Skeletal muscle satellite cell (primary cell): ENCODE measurements around the gene CES1.
"Not testable (repeated sequence)": the region's sequence is repeated elsewhere in the genome, so short reads cannot be mapped to it uniquely, and the experiment has no call there.

Source experiments
- H3K27me3 ChIP-seq: 2 replicates; pipeline ENCODE4 v1.7.0; 2013; ENCODE audit warnings: low read length; ENCODE audit not compliant: control insufficient read depth, insufficient read depth
- H3K36me3 ChIP-seq: 2 replicates; pipeline ENCODE4 v1.7.0; 2013; ENCODE audit warnings: mild to moderate bottlenecking, control low read depth, low read length; ENCODE audit not compliant: insufficient read depth
- H3K4me1 ChIP-seq: 2 replicates; pipeline ENCODE4 v1.7.0; 2013; ENCODE audit warnings: low read length; ENCODE audit not compliant: control insufficient read depth, insufficient read depth
- H3K4me2 ChIP-seq: 2 replicates; pipeline ENCODE4 v1.7.0; 2013; ENCODE audit warnings: mild to moderate bottlenecking, low read length
- H3K4me3 ChIP-seq: 2 replicates; pipeline ENCODE4 v1.7.0; 2013; ENCODE audit warnings: low read length
- H3K9ac ChIP-seq: 2 replicates; pipeline ENCODE4 v1.7.0; 2013; ENCODE audit warnings: mild to moderate bottlenecking, low read depth, low read length, moderate library complexity
- H3K9me3 ChIP-seq: replicated peaks from 2 replicates; pipeline ENCODE4 v1.7.0; 2013; ENCODE audit warnings: mild to moderate bottlenecking, control low read depth, low read length

The CES1 gene

GRCh38 chr16:55812951-55813350 lies 19.9 kb downstream of the CES1 start:
- Histone ChIP-seq H3K27me3 (no peaks in the 10 kb centered on the region), H3K4me1 (no peaks in the 10 kb centered on the region), H3K36me3 (no peaks in the 10 kb centered on the region), H3K4me3 (no peak overlapping the region), H3K4me2 (no peak overlapping the region), H3K9ac (no peak overlapping the region), H3K9me3 (no peaks in the 10 kb centered on the region)

- H3K36me3 ChIP-seq: no peaks in the 10 kb centered on the region
- no peak overlapping the region for H3K4me2 ChIP-seq
- H3K9ac ChIP-seq: no peak overlapping the region
- H3K9me3 ChIP-seq: no peaks in the 10 kb centered on the region
- no peaks in the 10 kb centered on the region for H3K4me1 ChIP-seq
- H3K4me3 ChIP-seq: no peak overlapping the region
- H3K27me3 ChIP-seq: no peaks in the 10 kb centered on the region
These were observed 21.1 kb downstream of the CES1 start for GRCh38 chr16:55811811-55812210.

- no peaks in the 10 kb centered on the region for H3K36me3 ChIP-seq
- H3K9ac ChIP-seq: no peak overlapping the region
- H3K4me2 ChIP-seq: no peak overlapping the region
- no peak overlapping the region for H3K4me3 ChIP-seq
- H3K27me3 ChIP-seq: no peaks in the 10 kb centered on the region
- H3K9me3 ChIP-seq: no peaks in the 10 kb centered on the region
- no peaks in the 10 kb centered on the region for H3K4me1 ChIP-seq
These were observed 22.4 kb downstream of the CES1 start for GRCh38 chr16:55810451-55810961.

- Histone ChIP-seq H3K4me3 (no peak overlapping the region), H3K4me1 (no peaks in the 10 kb centered on the region), H3K36me3 (no peaks in the 10 kb centered on the region), H3K27me3 (no peaks in the 10 kb centered on the region), H3K9me3 (no peaks in the 10 kb centered on the region), H3K4me2 (no peak overlapping the region), H3K9ac (no peak overlapping the region)
These were observed 23.0 kb downstream of the CES1 start for GRCh38 chr16:55809851-55810250.

GRCh38 chr16:55809386-55809785 lies 23.5 kb downstream of the CES1 start:
- Histone ChIP-seq H3K27me3 (no peaks in the 10 kb centered on the region), H3K4me1 (no peaks in the 10 kb centered on the region), H3K9me3 (no peaks in the 10 kb centered on the region), H3K4me3 (no peak overlapping the region), H3K4me2 (no peak overlapping the region), H3K36me3 (no peaks in the 10 kb centered on the region), H3K9ac (no peak overlapping the region)

GRCh38 chr16:55808286-55808685 lies 24.6 kb downstream of the CES1 start:
- not testable (repeated sequence) for H3K9ac ChIP-seq, H3K27me3 ChIP-seq, H3K4me1 ChIP-seq, H3K9me3 ChIP-seq, H3K4me3 ChIP-seq, H3K4me2 ChIP-seq, H3K36me3 ChIP-seq

GRCh38 chr16:55805104-55805503 lies 27.8 kb downstream of the CES1 start:
- H3K4me1 ChIP-seq, H3K4me2 ChIP-seq, H3K36me3 ChIP-seq, H3K9me3 ChIP-seq, H3K4me3 ChIP-seq, H3K9ac ChIP-seq, H3K27me3 ChIP-seq: not testable (repeated sequence)

GRCh38 chr16:55803681-55804080 lies 29.2 kb downstream of the CES1 start:
- H3K4me1 ChIP-seq: not testable (repeated sequence)

GRCh38 chr16:55792934-55793374 lies 39.9 kb downstream of the CES1 start:
- not testable (repeated sequence) for H3K9me3 ChIP-seq, H3K4me3 ChIP-seq, H3K9ac ChIP-seq, H3K4me1 ChIP-seq, H3K36me3 ChIP-seq, H3K27me3 ChIP-seq, H3K4me2 ChIP-seq

More at GRCh38 chr16:55803681-55804080, 29.2 kb downstream of the CES1 start:
- not testable (repeated sequence) for H3K4me3 ChIP-seq, H3K27me3 ChIP-seq, H3K9me3 ChIP-seq, H3K36me3 ChIP-seq, H3K4me2 ChIP-seq, H3K9ac ChIP-seq

GRCh38 chr16:55791512-55791911 lies 41.4 kb downstream of the CES1 start:
- H3K36me3 ChIP-seq, H3K4me2 ChIP-seq, H3K4me1 ChIP-seq, H3K4me3 ChIP-seq, H3K9me3 ChIP-seq, H3K27me3 ChIP-seq, H3K9ac ChIP-seq: not testable (repeated sequence)

GRCh38 chr16:55790240-55790639 lies 42.7 kb downstream of the CES1 start:
- not testable (repeated sequence) for H3K4me1 ChIP-seq

GRCh38 chr16:55782793-55783091 lies 50.2 kb downstream of the CES1 start:
- not testable (repeated sequence) for H3K9me3 ChIP-seq, H3K9ac ChIP-seq, H3K36me3 ChIP-seq, H3K4me3 ChIP-seq, H3K27me3 ChIP-seq, H3K4me1 ChIP-seq, H3K4me2 ChIP-seq

More at GRCh38 chr16:55790240-55790639, 42.7 kb downstream of the CES1 start:
- not testable (repeated sequence) for H3K27me3 ChIP-seq, H3K4me3 ChIP-seq, H3K9ac ChIP-seq, H3K4me2 ChIP-seq, H3K9me3 ChIP-seq, H3K36me3 ChIP-seq
